Large intestine (tissue), 3 donors: ENCODE data around the gene BCAR1. TPM values are rescaled to one million over a fixed set of nuclear protein-coding genes. Genes with fewer than 3 reads are reported as not detected.
"Not testable (repeated sequence)": the region's sequence is repeated elsewhere in the genome, so short reads cannot be mapped to it uniquely, and the experiment has no call there.

ENCODE experiments used
- DNase-seq, 2 donors: peaks; one replicate each; pipeline versions ENCODE4 v3.0.0 to v3.0.0-alpha.2; 2013
- H3K27ac ChIP-seq: one replicate; pipeline ENCODE4 v1.5.1; 2013; ENCODE audit warnings: low read length
- H3K27me3 ChIP-seq: 2 replicates; pipeline ENCODE4 v1.6.1; 2013; ENCODE audit warnings: low read length; ENCODE audit not compliant: control insufficient read depth, insufficient read depth
- H3K36me3 ChIP-seq: 2 replicates; pipeline ENCODE4 v1.6.1; 2013; ENCODE audit warnings: low read length; ENCODE audit not compliant: control insufficient read depth, insufficient read depth
- H3K4me1 ChIP-seq: one replicate; pipeline ENCODE4 v1.6.1; 2013; ENCODE audit warnings: low read length; ENCODE audit not compliant: control insufficient read depth, insufficient read depth
- H3K4me3 ChIP-seq: one replicate; pipeline ENCODE4 v1.5.1; 2013; ENCODE audit warnings: low read length
- H3K9me3 ChIP-seq: one replicate; pipeline ENCODE4 v1.6.1; 2013; ENCODE audit warnings: mild to moderate bottlenecking, low read depth, low read length, moderate library complexity; ENCODE audit not compliant: control insufficient read depth
- WGBS: methylation state at CpG from one replicate; pipeline ENCODE4 v1.1.5; 2013; ENCODE audit warnings: low lambda C conversion rate; ENCODE audit not compliant: insufficient coverage; 5-methylcytosine and 5-hydroxymethylcytosine counted together
- polyA plus RNA-seq: library from polyadenylated mRNA; unstranded; fragments of 120-200 nt; gene quantifications from one replicate; pipeline ENCODE4 v1.2.1, GENCODE V29; 2013

Gene BCAR1
- polyA plus RNA-seq, 1 donor, result 58.6 TPM

DNA sequence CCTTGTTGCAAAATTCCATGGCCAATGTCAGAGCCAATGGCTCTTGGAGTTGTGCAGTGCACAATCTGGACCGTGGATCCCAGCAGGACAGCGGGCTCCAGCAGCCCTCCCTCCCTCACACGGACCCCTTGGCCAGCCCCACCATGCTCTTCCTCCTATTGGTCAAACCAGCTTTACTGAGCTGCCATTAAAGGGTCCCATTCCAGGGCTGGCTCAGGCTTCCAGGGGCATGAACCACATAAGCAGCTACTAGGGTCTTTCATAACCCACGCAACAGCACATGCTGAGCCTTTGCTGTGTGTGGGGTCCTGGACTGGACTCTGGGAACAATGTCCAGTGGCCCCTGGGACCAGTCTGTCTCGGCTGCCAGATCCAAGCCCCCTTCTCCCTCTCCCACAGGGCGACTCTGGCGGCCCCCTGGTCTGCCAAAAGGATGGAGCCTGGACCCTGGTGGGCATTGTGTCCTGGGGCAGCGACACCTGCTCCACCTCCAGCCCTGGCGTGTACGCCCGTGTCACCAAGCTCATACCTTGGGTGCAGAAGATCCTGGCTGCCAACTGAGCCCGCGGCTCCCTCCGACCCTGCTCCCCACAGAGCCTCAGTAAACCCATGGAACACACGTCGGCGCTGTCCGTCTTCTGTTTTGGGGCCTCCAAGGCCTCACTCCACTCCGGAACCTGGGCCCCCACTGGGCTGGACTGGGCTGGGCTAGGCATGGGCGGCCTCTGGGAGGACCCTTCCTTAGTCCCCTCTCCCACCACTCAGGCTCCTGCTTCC, 26.9 kb downstream of the BCAR1 start:
- Histone ChIP-seq H3K27me3 (no peaks in the 10 kb centered on the region), H3K4me1 (no peaks in the 10 kb centered on the region), H3K36me3 (peaks cover 20% of the 10 kb centered on the region), H3K4me3 (no peak overlapping the region), H3K9me3 (no peaks in the 10 kb centered on the region), H3K27ac (no peak overlapping the region)
- DNase-seq, result no peak
- WGBS, result no CpG with 5 or more reads among the region's 20 CpGs

GRCh38 chr16:75223129-75223528, 28.3 kb downstream of the BCAR1 start:
- not testable (repeated sequence) for DNase-seq, H3K4me1 ChIP-seq, H3K4me3 ChIP-seq, H3K27ac ChIP-seq, H3K27me3 ChIP-seq, H3K36me3 ChIP-seq, H3K9me3 ChIP-seq
- no CpG with 5 or more reads among the region's 20 CpGs for WGBS

GRCh38 chr16:75222271-75222783, 29.1 kb downstream of the BCAR1 start:
- Histone ChIP-seq H3K27me3 (no peaks in the 10 kb centered on the region), H3K9me3 (no peaks in the 10 kb centered on the region), H3K27ac (no peak overlapping the region), H3K4me1 (no peaks in the 10 kb centered on the region), H3K4me3 (no peak overlapping the region), H3K36me3 (no peaks in the 10 kb centered on the region)
- no peak for DNase-seq
- WGBS, result no CpG with 5 or more reads among the region's 16 CpGs

DNA sequence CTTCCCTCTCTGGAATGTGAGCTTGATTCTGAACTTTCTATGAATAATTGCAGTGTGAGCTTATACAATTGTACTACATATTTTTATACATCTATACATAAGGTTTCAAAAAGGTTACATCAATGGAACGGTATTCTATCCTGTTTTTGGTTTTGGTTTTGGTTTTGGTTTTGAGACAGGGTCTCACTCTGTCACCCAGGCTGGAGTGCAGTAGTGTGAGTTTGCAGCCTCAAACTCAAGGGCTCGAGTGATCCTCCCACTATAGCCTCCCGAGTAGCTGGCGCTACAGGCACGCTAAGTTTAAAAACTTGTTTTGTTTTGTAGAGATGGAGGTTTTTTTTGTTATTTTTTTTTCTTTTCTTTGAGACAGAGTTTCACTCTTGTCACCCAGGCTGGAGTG, 31.6 kb downstream of the BCAR1 start:
- Histone ChIP-seq H3K27me3 (no peaks in the 10 kb centered on the region), H3K4me3 (no peak overlapping the region), H3K36me3 (no peaks in the 10 kb centered on the region), H3K27ac (no peak overlapping the region), H3K4me1 (no peaks in the 10 kb centered on the region), H3K9me3 (no peaks in the 10 kb centered on the region)
- no CpG with 5 or more reads among the region's 5 CpGs for WGBS
- no peak for DNase-seq

DNA sequence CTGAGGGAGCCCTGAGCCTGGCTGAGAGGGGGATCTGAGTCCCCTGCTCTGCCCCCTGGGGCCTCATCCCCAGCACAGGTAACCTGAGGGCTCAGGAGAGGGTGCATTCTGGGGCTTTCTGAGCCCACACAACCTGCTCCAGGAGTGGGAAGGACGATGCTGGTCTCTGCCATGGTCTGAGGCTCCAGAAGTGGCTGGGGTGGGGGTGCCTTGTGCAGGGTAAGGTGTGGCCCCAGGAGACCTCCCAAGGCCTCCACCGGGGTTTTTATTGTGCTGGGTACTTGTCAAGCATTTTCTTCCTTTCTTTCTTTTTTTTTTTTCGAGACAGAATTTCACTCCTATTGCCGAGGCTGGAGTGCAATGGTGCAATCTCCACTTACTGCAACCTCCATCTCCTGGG, 32.3 kb downstream of the BCAR1 start:
- no peak overlapping the region for H3K27ac ChIP-seq
- no peak overlapping the region for H3K4me3 ChIP-seq
- no peaks in the 10 kb centered on the region for H3K27me3 ChIP-seq
- H3K9me3 ChIP-seq, result no peaks in the 10 kb centered on the region
- no peak for DNase-seq
- no peaks in the 10 kb centered on the region for H3K36me3 ChIP-seq
- no peaks in the 10 kb centered on the region for H3K4me1 ChIP-seq
- WGBS, result no CpG with 5 or more reads among the region's 4 CpGs

DNA sequence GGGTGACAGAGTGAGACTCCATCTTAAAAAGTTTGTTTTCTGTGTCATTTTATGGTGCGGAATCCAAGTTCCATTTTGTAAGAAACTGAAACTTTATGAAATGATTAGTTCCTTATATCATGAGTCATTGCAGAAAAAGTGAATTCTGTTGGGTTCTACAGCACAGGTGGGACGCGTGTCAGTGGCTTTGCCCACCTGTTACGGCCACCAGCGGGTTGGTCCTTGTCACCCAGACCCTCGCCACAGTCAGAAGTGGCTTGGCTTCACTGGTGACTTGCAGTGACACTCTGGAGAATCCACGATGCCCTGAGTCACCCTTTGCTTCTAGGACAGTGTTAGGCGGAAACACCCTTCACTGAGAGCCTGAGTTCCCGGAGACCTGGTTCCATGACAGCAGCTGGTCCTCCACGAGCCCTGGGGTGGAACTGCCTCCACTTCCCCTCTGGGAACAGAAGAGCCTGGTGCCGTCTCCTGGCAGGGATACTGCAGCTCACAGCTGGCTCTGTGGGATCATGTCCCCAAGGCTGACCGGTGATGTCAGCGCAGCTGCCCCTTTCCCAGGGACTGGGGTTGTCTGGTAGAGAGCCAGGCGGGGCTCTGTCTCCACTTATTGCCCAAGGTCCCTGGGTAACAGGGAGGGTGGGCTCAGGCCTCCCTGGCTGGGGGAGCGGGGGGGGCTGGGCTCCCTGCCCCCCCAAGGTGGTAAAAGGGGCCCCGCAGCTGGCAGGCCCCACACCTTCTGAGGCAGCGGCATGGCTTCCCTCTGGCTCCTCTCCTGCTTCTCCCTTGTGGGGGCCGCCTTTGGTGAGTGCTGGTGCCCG, 33.0 kb downstream of the BCAR1 start, which contains the start of gene CTRB1:
TSS of gene CTRB1 (plus strand) at position 733 of the 821 bp plus-strand sequence. CDS start at position 753, 20 bp downstream.
- Histone ChIP-seq H3K4me3 (no peak within 1 kb of the TSS), H3K27ac (no peak within 1 kb of the TSS), H3K9me3 (no peaks in the 10 kb centered on the region), H3K4me1 (no peaks in the 10 kb centered on the region), H3K27me3 (no peaks in the 10 kb centered on the region), H3K36me3 (no peaks in the 10 kb centered on the region)
- WGBS, result 100% methylated on average over 1 of the region's 19 CpGs
- no peak for DNase-seq

GRCh38 chr16:75217389-75217851, 34.0 kb downstream of the BCAR1 start:
- Histone ChIP-seq H3K4me3 (no peak overlapping the region), H3K27ac (no peak overlapping the region), H3K36me3 (no peaks in the 10 kb centered on the region), H3K9me3 (no peaks in the 10 kb centered on the region), H3K27me3 (no peaks in the 10 kb centered on the region), H3K4me1 (no peaks in the 10 kb centered on the region)
- 100% methylated on average over 1 of the region's 11 CpGs for WGBS
- DNase-seq, result no peak

DNA sequence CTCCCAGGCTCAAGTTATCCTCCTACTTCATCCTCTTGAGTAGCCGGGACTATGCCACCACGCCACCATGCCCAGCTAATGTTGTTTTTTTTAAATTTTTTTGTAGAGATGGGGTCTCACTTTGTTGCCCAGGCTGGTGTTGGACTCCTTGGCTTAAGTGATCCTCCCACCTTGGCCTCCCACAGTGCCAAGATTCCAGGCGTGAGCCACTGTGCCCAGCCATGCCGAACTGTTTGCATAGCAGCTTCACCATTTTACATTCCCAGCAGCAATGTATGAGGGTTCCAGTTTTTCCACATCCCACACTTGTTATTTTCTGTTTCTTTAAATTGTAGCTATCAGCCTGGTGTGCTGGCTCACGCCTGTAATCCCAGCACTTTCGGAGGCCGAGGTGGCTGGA, 34.8 kb downstream of the BCAR1 start:
- H3K9me3 ChIP-seq, result no peaks in the 10 kb centered on the region
- no peaks in the 10 kb centered on the region for H3K4me1 ChIP-seq
- H3K4me3 ChIP-seq, result no peak overlapping the region
- no peaks in the 10 kb centered on the region for H3K36me3 ChIP-seq
- no peak overlapping the region for H3K27ac ChIP-seq
- DNase-seq, result no peak
- WGBS, result no CpG with 5 or more reads among the region's 7 CpGs
- H3K27me3 ChIP-seq, result no peaks in the 10 kb centered on the region

DNA sequence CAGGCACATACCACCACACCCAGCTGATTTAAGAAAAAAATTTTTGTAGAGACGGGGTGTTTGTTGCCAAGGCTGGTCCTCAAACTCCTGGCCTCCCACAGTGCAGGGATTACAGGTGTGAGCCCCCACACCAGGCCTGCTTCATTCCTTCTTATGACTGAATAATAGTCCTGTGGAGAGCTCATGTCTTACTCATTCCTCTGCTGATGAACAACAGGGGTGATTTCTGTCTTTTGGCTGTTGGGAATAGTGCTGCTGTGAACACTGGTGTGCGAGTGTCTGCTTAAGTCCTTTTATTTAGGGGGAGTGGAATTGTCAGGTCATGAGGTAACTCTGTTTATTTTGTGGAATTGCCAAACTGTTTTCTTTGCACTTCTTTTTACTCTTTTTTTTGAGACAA, 35.3 kb downstream of the BCAR1 start:
- H3K27ac ChIP-seq, result no peak overlapping the region
- no CpG with 5 or more reads among the region's 2 CpGs for WGBS
- no peaks in the 10 kb centered on the region for H3K27me3 ChIP-seq
- no peaks in the 10 kb centered on the region for H3K36me3 ChIP-seq
- H3K4me1 ChIP-seq, result no peaks in the 10 kb centered on the region
- no peaks in the 10 kb centered on the region for H3K9me3 ChIP-seq
- no peak for DNase-seq
- H3K4me3 ChIP-seq, result no peak overlapping the region

DNA sequence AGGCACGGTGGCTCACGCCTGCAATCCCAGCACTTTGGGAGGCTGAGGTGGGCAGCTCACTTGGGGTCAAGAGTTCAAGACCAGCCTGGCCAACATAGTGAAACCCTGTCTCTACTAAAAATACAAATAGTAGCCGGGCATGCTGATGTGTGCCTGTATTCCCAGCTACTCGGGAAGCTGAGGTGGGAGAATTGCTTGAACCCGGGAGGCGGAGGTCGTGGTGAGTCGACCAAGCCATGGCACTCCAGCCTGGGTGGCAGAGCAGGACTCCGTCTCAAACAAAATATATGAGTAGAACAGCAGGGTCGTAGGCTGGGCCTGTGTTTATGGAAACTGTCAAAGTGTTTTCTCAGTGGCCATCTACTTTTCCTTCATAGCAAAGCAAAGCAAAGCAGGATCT, 40.1 kb downstream of the BCAR1 start:
- H3K36me3 ChIP-seq, H3K27me3 ChIP-seq, DNase-seq, H3K4me1 ChIP-seq, H3K9me3 ChIP-seq, H3K27ac ChIP-seq, H3K4me3 ChIP-seq: not testable (repeated sequence)
- WGBS, result no CpG with 5 or more reads among the region's 10 CpGs
